GM12878 (cell line): ENCODE results near the gene ZNF48. TPM values are rescaled to one million over a fixed set of nuclear protein-coding genes. Genes with fewer than 3 reads are reported as not detected.
A peak's percentile ranks its signal among the peaks of the same experiment; 100 is the strongest.

ENCODE experiments used
- CBFB ChIP-seq: IDR thresholded peaks from 2 replicates; pipeline ENCODE4 v1.6.1; 2016; ENCODE audit warnings: antibody characterized with exemption, low read depth
- DPF2 ChIP-seq: fragments of 450-650 bp; IDR thresholded peaks from 2 replicates; pipeline ENCODE4 v1.6.1; 2017; ENCODE audit warnings: mild to moderate bottlenecking
- HDGF ChIP-seq: fragments of 450-650 bp; IDR thresholded peaks from 2 replicates; pipeline ENCODE4 v1.6.1; 2016; ENCODE audit warnings: antibody characterized with exemption
- KLF5 ChIP-seq: fragments of 450-650 bp; IDR thresholded peaks from 2 replicates; pipeline ENCODE4 v1.6.1; 2014; ENCODE audit warnings: mild to moderate bottlenecking; ENCODE audit not compliant: partially characterized antibody
- MAX ChIP-seq: IDR thresholded peaks from 2 replicates; pipeline ENCODE4 v1.6.1; 2012; ENCODE audit warnings: low read depth, low read length, improper control_type of control experiment
- MLLT1 ChIP-seq: fragments of 450-650 bp; IDR thresholded peaks from 2 replicates; pipeline ENCODE4 v1.6.1; 2016; ENCODE audit warnings: mild to moderate bottlenecking
- MTA3 ChIP-seq: IDR thresholded peaks from 2 replicates; pipeline ENCODE4 v1.6.1; 2012; ENCODE audit warnings: low read length, inconsistent platforms, borderline replicate concordance
- NBN ChIP-seq: fragments of 450-650 bp; IDR thresholded peaks from 2 replicates; pipeline ENCODE4 v1.6.1; 2016
- NFIC ChIP-seq: IDR thresholded peaks from 2 replicates; pipeline ENCODE4 v1.6.1; 2012; ENCODE audit warnings: low read depth, mild to moderate bottlenecking, inconsistent platforms, low read length, moderate library complexity
- PML ChIP-seq: IDR thresholded peaks from 2 replicates; pipeline ENCODE4 v1.6.1; 2012; ENCODE audit warnings: low read length, inconsistent platforms
- RAD21 ChIP-seq: IDR thresholded peaks from 2 replicates; pipeline ENCODE4 v1.6.1; 2011; ENCODE audit warnings: mild to moderate bottlenecking, low read depth, low read length, moderate library complexity; ENCODE audit not compliant: insufficient read depth
- RCOR1 ChIP-seq: conservative IDR thresholded peaks from 2 replicates; pipeline ENCODE4 v1.6.1; 2012; ENCODE audit warnings: low read depth, low read length, improper control_type of control experiment
- RELB ChIP-seq: fragments of 450-650 bp; IDR thresholded peaks from 2 replicates; pipeline ENCODE4 v1.6.1; 2017; ENCODE audit warnings: low read depth, mild to moderate bottlenecking, moderate library complexity
- SMARCA5 ChIP-seq: fragments of 450-650 bp; IDR thresholded peaks from 2 replicates; pipeline ENCODE4 v1.6.1; 2017; ENCODE audit warnings: mild to moderate bottlenecking
- SMC3 ChIP-seq: IDR thresholded peaks from 2 replicates; pipeline ENCODE4 v1.6.1; 2011; ENCODE audit warnings: low read length, improper control_type of control experiment, borderline replicate concordance
- STAT1 ChIP-seq: fragments of 450-650 bp; conservative IDR thresholded peaks from 2 replicates; pipeline ENCODE4 v1.6.1; 2014; ENCODE audit warnings: antibody characterized with exemption, mild to moderate bottlenecking
- STAT3 ChIP-seq: IDR thresholded peaks from 2 replicates; pipeline ENCODE4 v1.6.1; 2011; ENCODE audit warnings: low read depth, low read length, improper control_type of control experiment
- SUPT20H ChIP-seq: IDR thresholded peaks from 2 replicates; pipeline ENCODE4 v1.6.1; 2011; ENCODE audit warnings: low read depth, mild to moderate bottlenecking, low read length, moderate library complexity, borderline replicate concordance; ENCODE audit not compliant: control insufficient read depth
- SUZ12 ChIP-seq: fragments of 200-600 bp; sonication (generic); IDR thresholded peaks from one replicate; pipeline ENCODE4 v1.6.1; 2018; ENCODE audit warnings: antibody characterized with exemption, mild to moderate bottlenecking; ENCODE audit not compliant: unreplicated experiment
- TBL1XR1 ChIP-seq: IDR thresholded peaks from 2 replicates; pipeline ENCODE4 v1.6.1; 2012; ENCODE audit warnings: low read depth, low read length, improper control_type of control experiment
- TCF3 ChIP-seq: IDR thresholded peaks from 2 replicates; pipeline ENCODE4 v1.6.1; 2012; ENCODE audit warnings: low read depth, mild to moderate bottlenecking, low read length, borderline replicate concordance; ENCODE audit not compliant: insufficient read depth
- ZBTB33 ChIP-seq: fragments of 450-650 bp; IDR thresholded peaks from 2 replicates; pipeline ENCODE4 v1.6.1; 2017; ENCODE audit warnings: mild to moderate bottlenecking
- ZZZ3 ChIP-seq: IDR thresholded peaks from 2 replicates; pipeline ENCODE4 v1.6.1; 2011; ENCODE audit warnings: low read depth; ENCODE audit not compliant: control insufficient read depth, insufficient read length
- polyA plus RNA-seq, 11 experiments: library from polyadenylated mRNA; depleted of rRNA in 4 of 11; unstranded in 6 of 11; stranded (reverse) in 5 of 11; fragments of >200 nt; fragmentation: Nextera tagmentation in 4 of 11; fragmentation: Illumina TruSeq in 1 of 11; extraction: Ambion mirVana in 4 of 11; extraction: Trizol in 1 of 11; gene quantifications; 1 replicate in 1 of 11; 2 replicates in 10 of 11; pipeline versions ENCODE4 v1.2.1 to v1.2.3, GENCODE V29; 2011 to 2016; ENCODE audit warnings: inconsistent platforms in 2 of 11, missing spikeins in 2 of 11, low read depth in 1 of 11
- total RNA-seq, 4 experiments: library from RNA; depleted of rRNA in 3 of 4; stranded (reverse); fragments of >200 nt in 3 of 4; fragmentation: Illumina TruSeq in 1 of 4; extraction: Trizol in 1 of 4; gene quantifications; 2 replicates each; pipeline versions ENCODE4 v1.2.1 to v1.2.3, GENCODE V29; 2013 to 2021
- TF ChIP-seq, protein P1 (sequence below): fragments of 450-650 bp; IDR thresholded peaks from 2 replicates; pipeline ENCODE4 v1.6.1; 2018; ENCODE audit warnings: borderline replicate concordance, mild to moderate bottlenecking; ENCODE audit not compliant: partially characterized antibody

The ZNF48 gene
- total and polyA plus RNA-seq, 10 of the 15 experiments (the other 5 are each of a cell fraction or from before 2014, with no cell fraction given) = 0.14 to 12.0 (median 4.2) TPM

- TF ChIP-seq STAT1 (no peak), MAX (0 out of 2 replicates have a peak, but pooled peaks have one; percentile 10), NFIC (peak; percentile 87), PML (peak; percentile 78), STAT3 (no peak; the same call in 1 of the 2 replicates), SUPT20H (no peak), NBN (peak; percentile 97), RELB (peak; percentile 92), MTA3 (peak; percentile 97; the same call in 1 of the 2 replicates), HDGF (no peak), RCOR1 (peak; percentile 41; the same call in 1 of the 2 replicates), SMARCA5 (peak; percentile 99), TCF3 (0 out of 2 replicates have a peak, but pooled peaks have one; percentile 29), TBL1XR1 (peak; percentile 95), RAD21 (no peak), ZBTB33 (no peak), SUZ12 (no peak), CBFB (peak; percentile 96), ZZZ3 (no peak), KLF5 (peak; percentile 25), MLLT1 (peak; percentile 97), DPF2 (peak; percentile 93), SMC3 (no peak; the same call in 1 of the 2 replicates)
- TF ChIP-seq, protein P1, sequence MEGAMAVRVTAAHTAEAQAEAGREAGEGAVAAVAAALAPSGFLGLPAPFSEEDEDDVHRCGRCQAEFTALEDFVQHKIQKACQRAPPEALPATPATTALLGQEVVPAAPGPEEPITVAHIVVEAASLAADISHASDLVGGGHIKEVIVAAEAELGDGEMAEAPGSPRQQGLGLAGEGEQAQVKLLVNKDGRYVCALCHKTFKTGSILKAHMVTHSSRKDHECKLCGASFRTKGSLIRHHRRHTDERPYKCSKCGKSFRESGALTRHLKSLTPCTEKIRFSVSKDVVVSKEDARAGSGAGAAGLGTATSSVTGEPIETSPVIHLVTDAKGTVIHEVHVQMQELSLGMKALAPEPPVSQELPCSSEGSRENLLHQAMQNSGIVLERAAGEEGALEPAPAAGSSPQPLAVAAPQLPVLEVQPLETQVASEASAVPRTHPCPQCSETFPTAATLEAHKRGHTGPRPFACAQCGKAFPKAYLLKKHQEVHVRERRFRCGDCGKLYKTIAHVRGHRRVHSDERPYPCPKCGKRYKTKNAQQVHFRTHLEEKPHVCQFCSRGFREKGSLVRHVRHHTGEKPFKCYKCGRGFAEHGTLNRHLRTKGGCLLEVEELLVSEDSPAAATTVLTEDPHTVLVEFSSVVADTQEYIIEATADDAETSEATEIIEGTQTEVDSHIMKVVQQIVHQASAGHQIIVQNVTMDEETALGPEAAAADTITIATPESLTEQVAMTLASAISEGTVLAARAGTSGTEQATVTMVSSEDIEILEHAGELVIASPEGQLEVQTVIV = no peak
Measured at GRCh38 chr16:30350134-30350871, 44.9 kb upstream of the ZNF48 start (continued).
